Breast epithelium (tissue), 3 donors: Measurements from ENCODE around the gene CRY2.

Experiments used
- POLR2A ChIP-seq: fragments of 450-650 bp; IDR thresholded peaks from one replicate; pipeline ENCODE4 v1.6.1; 2016; ENCODE audit warnings: antibody characterized with exemption, mild to moderate bottlenecking, moderate library complexity
- TF ChIP-seq, protein P1 (sequence below), 3 donors: fragments of 450-650 bp; IDR thresholded peaks; one replicate each; pipeline ENCODE4 v1.5.1; 2016 to 2017; ENCODE audit warnings: antibody characterized with exemption in 3 of 3, mild to moderate bottlenecking in 3 of 3, moderate library complexity in 3 of 3

GRCh38 chr11:45906965-45907611, 59.8 kb downstream of the CRY2 start, which contains the start of gene FREY1:
- TF ChIP-seq POLR2A: no peak
- TF ChIP-seq, protein P1, sequence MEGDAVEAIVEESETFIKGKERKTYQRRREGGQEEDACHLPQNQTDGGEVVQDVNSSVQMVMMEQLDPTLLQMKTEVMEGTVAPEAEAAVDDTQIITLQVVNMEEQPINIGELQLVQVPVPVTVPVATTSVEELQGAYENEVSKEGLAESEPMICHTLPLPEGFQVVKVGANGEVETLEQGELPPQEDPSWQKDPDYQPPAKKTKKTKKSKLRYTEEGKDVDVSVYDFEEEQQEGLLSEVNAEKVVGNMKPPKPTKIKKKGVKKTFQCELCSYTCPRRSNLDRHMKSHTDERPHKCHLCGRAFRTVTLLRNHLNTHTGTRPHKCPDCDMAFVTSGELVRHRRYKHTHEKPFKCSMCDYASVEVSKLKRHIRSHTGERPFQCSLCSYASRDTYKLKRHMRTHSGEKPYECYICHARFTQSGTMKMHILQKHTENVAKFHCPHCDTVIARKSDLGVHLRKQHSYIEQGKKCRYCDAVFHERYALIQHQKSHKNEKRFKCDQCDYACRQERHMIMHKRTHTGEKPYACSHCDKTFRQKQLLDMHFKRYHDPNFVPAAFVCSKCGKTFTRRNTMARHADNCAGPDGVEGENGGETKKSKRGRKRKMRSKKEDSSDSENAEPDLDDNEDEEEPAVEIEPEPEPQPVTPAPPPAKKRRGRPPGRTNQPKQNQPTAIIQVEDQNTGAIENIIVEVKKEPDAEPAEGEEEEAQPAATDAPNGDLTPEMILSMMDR (IDR thresholded peaks at IDR 0.05): no peak
